DND-41 (cell line): ENCODE measurements around the gene GAS5.

Experiments
- ATAC-seq: fragments of 200-7000 bp; cut with Tn5 transposase; 3 replicates; pipeline ENCODE4 v1.9.1; 2021; ENCODE audit warnings: low read depth; ENCODE audit not compliant: insufficient read depth
- DNase-seq: peaks from one replicate; pipeline ENCODE4 v3.0.0-alpha.2; 2020
- H2AFZ ChIP-seq: 2 replicates; pipeline ENCODE4 v1.6.0; 2012; ENCODE audit warnings: low read depth, low read length
- H3K27ac ChIP-seq: 2 replicates; pipeline ENCODE4 v1.5.1; 2012; ENCODE audit warnings: low read length, inconsistent platforms
- H3K27me3 ChIP-seq: fragments of 200-600 bp; sonication (generic); 2 replicates; pipeline ENCODE4 v1.6.0; 2012; ENCODE audit warnings: low read length, mild to moderate bottlenecking, inconsistent platforms; ENCODE audit not compliant: insufficient read depth, poor library complexity
- H3K36me3 ChIP-seq: 2 replicates; pipeline ENCODE4 v1.5.1; 2012; ENCODE audit warnings: low read length, inconsistent platforms; ENCODE audit not compliant: insufficient read depth
- H3K4me1 ChIP-seq: 2 replicates; pipeline ENCODE4 v1.5.1; 2012; ENCODE audit warnings: mild to moderate bottlenecking, low read length; ENCODE audit not compliant: insufficient read depth
- H3K4me2 ChIP-seq: 2 replicates; pipeline ENCODE4 v1.6.0; 2012; ENCODE audit warnings: mild to moderate bottlenecking, moderate library complexity, low read length, inconsistent platforms; ENCODE audit not compliant: insufficient read depth
- H3K4me3 ChIP-seq, 2 experiments: fragments of 200-600 bp in 1 of 2; shearing (Covaris generic) in 1 of 2; 2 replicates each; pipeline ENCODE4 v1.5.1; 2012 to 2016; ENCODE audit warnings: inconsistent platforms in 2 of 2, low read length in 2 of 2, mild to moderate bottlenecking in 2 of 2, low read depth in 1 of 2, moderate library complexity in 1 of 2
- H3K79me2 ChIP-seq: 2 replicates; pipeline ENCODE4 v1.6.0; 2012; ENCODE audit warnings: low read length, inconsistent platforms; ENCODE audit not compliant: insufficient read depth
- H3K9ac ChIP-seq: 2 replicates; pipeline ENCODE4 v1.6.0; 2012; ENCODE audit warnings: low read depth, mild to moderate bottlenecking, inconsistent platforms, low read length, moderate library complexity
- H3K9me3 ChIP-seq: 2 replicates; pipeline ENCODE4 v1.5.1; 2012; ENCODE audit warnings: low read length, moderate library complexity, mild to moderate bottlenecking, inconsistent platforms; ENCODE audit not compliant: insufficient read depth, severe bottlenecking
- H4K20me1 ChIP-seq: 2 replicates; pipeline ENCODE4 v1.6.0; 2012; ENCODE audit warnings: low read length; ENCODE audit not compliant: insufficient read depth
- CTCF ChIP-seq: IDR thresholded peaks from 2 replicates; pipeline ENCODE4 v1.5.1; 2012; ENCODE audit warnings: borderline replicate concordance, low read length, moderate library complexity, mild to moderate bottlenecking; ENCODE audit not compliant: poor library complexity, severe bottlenecking; ENCODE audit errors: extremely low read depth
- EZH2 ChIP-seq: IDR thresholded peaks from 3 replicates; pipeline ENCODE4 v1.6.1; 2012; ENCODE audit warnings: borderline replicate concordance, low read depth, mild to moderate bottlenecking, moderate library complexity, low read length, inconsistent platforms; ENCODE audit not compliant: severe bottlenecking

The GAS5 gene

DNA sequence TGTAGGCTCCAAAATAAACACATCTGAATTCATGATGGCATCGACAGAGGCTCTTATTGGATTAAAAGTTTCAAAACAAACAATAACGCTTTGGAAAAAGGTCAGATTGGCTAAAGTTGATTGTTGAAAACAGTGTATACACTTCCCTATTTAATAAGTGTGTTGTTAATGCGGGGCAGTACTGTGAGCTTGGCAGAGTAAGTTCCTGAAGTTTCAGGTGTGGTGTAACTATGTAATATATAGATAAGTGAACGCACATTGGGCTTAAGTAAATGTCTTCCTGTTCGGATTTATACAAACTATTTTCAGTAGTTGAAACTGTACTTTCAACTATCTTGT is 1.2 kb upstream of the GAS5 start:
- Histone ChIP-seq H3K4me2 (peak overlapping the region; percentile 97), H3K79me2 (peaks cover 36% of the 10 kb centered on the region), H2AFZ (peak overlapping the region; percentile 97), H3K4me1 (peaks cover 70% of the 10 kb centered on the region), H3K27me3 (no peaks in the 10 kb centered on the region), H3K4me3 (peak overlapping the region; percentile 58 to 67), H3K9me3 (no peaks in the 10 kb centered on the region), H3K36me3 (peaks cover 56% of the 10 kb centered on the region), H4K20me1 (peaks cover 25% of the 10 kb centered on the region; the same call in 1 of the 2 replicates), H3K27ac (peak overlapping the region; percentile 93), H3K9ac (peak overlapping the region; percentile 88)
- TF ChIP-seq CTCF = no peak
- TF ChIP-seq EZH2 = no peak
- no peak for ATAC-seq
- DNase-seq = no peak

DNA sequence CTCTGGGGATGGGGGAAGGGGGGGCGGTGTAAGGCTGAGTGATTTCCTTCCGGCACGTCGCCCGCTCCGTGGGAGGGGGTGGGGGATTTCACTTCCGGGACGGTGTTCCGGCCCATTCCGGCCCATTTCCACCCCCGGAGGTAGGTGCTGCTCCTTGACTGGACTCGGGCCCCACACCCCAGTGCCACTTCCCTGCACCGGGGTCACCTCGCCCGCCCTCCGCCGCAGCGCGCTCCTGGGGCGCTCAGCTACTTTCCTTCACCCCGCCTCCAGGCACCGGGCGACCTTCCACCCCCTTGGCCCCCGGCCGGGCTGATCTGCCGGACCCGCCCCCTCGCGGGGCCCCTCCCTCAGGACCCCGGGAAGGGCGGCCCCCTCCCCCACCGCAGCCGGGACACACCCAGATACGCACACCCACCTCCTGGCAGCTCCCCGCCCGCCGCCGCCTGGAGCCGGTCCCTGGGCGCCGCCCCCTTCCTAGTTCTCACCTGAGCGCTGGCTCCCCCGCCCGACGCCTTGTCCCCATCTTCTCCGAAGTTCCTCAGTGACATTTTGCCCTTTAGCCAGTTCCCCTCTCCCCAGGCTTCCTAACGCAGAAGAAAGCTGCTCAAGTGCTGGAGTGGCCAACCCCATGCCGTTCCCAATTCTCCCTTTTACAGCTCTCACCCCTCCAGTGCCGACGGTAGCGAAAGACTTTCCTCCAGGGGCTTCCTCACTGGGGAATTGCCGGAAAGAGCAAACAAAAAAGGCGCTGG is 654 bp upstream of the GAS5 start, which contains the start of gene ZBTB37:
ZBTB37 (plus strand) TSS at position 115 of the 755 bp plus-strand sequence. CDS start 1,846 bp downstream, outside the sequence.
- ATAC-seq = peak; percentile 61
- TF ChIP-seq CTCF (no peak), EZH2 (no peak)
- H3K4me2 ChIP-seq = peak within 1 kb of the TSS; percentile 97
- peak; percentile 91 for DNase-seq
- no peaks in the 10 kb centered on the region for H3K27me3 ChIP-seq
- H3K9me3 ChIP-seq = no peaks in the 10 kb centered on the region
- H3K36me3 ChIP-seq = peaks cover 61% of the 10 kb centered on the region
- peak within 1 kb of the TSS; percentile 97 for H2AFZ ChIP-seq
- peaks cover 27% of the 10 kb centered on the region; the same call in 1 of the 2 replicates for H4K20me1 ChIP-seq
- peaks cover 70% of the 10 kb centered on the region for H3K4me1 ChIP-seq
- peak within 1 kb of the TSS; percentile 93 for H3K27ac ChIP-seq
- H3K79me2 ChIP-seq = peaks cover 36% of the 10 kb centered on the region
- peak within 1 kb of the TSS; percentile 67 to 73 for H3K4me3 ChIP-seq
- H3K9ac ChIP-seq = peak within 1 kb of the TSS; percentile 88

DNA sequence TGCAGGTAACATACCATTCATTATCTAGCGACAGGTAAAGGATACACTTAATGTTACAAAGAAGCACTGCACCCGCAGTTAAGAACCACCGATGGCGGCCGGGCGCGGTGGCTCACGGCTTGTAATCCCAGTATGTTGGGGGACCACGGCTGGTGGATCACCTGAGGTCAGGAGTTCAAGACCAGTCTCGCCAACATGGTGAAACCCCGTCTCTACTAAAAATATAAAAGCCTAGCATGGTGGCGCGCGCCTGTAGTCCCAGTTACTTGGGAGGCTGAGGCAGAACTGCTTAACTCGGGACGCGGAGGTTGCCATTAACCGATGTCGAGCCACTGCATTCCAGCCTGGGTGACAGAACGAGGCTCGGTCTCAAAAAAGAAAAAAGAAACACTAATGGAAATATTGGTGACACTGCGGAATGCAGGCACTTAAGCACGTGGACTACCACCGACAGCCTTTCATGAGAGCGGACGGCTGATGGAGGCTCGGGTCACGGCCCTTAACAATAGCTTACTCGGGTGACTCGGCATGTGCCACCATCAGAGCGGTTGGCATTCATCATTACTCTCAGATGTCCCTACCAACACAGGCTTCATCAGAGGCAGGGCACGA is 542 bp downstream of the GAS5 start:
- TF ChIP-seq CTCF (no peak), EZH2 (no peak)
- peaks cover 36% of the 10 kb centered on the region for H3K79me2 ChIP-seq
- no peaks in the 10 kb centered on the region for H3K27me3 ChIP-seq
- DNase-seq (no peak), ATAC-seq (no peak)
- H3K9ac ChIP-seq = peak overlapping the region; percentile 61
- H3K9me3 ChIP-seq = no peaks in the 10 kb centered on the region
- H2AFZ ChIP-seq = peak overlapping the region; percentile 74
- H3K4me1 ChIP-seq = peaks cover 60% of the 10 kb centered on the region
- H3K4me2 ChIP-seq = peak overlapping the region; percentile 69
- peak overlapping the region; percentile 88 for H3K27ac ChIP-seq
- H3K4me3 ChIP-seq = peak overlapping the region; percentile 67 to 73; a peak in 3 of 4 replicates
- H3K36me3 ChIP-seq = peaks cover 68% of the 10 kb centered on the region
- H4K20me1 ChIP-seq = peaks cover 27% of the 10 kb centered on the region; the same call in 1 of the 2 replicates
